Stimulated activated memory B cell treated with anti-CD40 and anti-IgM and Interleukin-4, amounts not matched to agents 10 μg/mL and 1 μg/mL and 100 μg/mL, for 72 hours (primary cell): ENCODE results near the gene PODN.

Source experiments
- ATAC-seq: fragments of 150-1000 bp; cut with Tn5 transposase; 2 replicates; pipeline ENCODE4 v1.10.0; 2021
- H3K27ac Mint-ChIP-seq: one replicate; pipeline ENCODE4 v1.8.0; 2022; ENCODE audit warnings: mild to moderate bottlenecking, mixed read lengths
- H3K27me3 Mint-ChIP-seq: one replicate; pipeline ENCODE4 v1.8.0; 2022; ENCODE audit warnings: mixed read lengths
- H3K36me3 Mint-ChIP-seq: one replicate; pipeline ENCODE4 v1.8.0; 2022; ENCODE audit warnings: mixed read lengths
- H3K4me1 Mint-ChIP-seq: one replicate; pipeline ENCODE4 v1.8.0; 2022; ENCODE audit warnings: mixed read lengths
- H3K4me3 Mint-ChIP-seq: one replicate; pipeline ENCODE4 v1.8.0; 2022; ENCODE audit warnings: mild to moderate bottlenecking, moderate library complexity, mixed read lengths
- H3K9me3 Mint-ChIP-seq: one replicate; pipeline ENCODE4 v1.8.0; 2022; ENCODE audit warnings: mixed read lengths

Gene PODN

DNA sequence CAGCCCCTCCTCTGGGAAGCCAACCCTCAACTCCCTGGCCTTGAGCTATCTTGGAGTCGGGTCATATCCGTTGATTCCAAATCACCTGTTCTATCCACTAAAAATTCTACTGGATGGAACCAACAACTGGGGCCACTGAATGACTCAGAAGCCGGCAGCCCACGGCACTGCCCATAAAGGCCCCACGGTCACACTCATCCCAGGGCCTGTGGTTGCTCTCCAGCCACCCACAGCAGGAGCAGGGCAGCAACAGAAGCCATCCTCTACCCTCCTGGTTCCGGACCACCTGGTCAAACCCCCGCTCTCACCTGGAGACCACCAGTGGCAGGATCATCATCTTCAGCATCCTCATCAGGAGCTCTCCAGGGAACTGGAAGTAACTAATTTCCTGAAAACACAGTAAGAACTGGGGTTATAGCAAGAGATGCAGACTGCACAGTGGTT is 72.1 kb downstream of the PODN start:
- Mint-ChIP-seq H3K4me3 (no peak overlapping the region), H3K4me1 (no peaks in the 10 kb centered on the region), H3K9me3 (peaks cover 13% of the 10 kb centered on the region), H3K27me3 (no peaks in the 10 kb centered on the region), H3K36me3 (peaks cover 10% of the 10 kb centered on the region), H3K27ac (no peak overlapping the region)
- ATAC-seq: no peak
